ENCODE measurements around the gene BTC.
"Not testable (repeated sequence)": the region's sequence is repeated elsewhere in the genome, so short reads cannot be mapped to it uniquely, and the experiment has no call there.

BTC gene, protein sequence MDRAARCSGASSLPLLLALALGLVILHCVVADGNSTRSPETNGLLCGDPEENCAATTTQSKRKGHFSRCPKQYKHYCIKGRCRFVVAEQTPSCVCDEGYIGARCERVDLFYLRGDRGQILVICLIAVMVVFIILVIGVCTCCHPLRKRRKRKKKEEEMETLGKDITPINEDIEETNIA

DNA sequence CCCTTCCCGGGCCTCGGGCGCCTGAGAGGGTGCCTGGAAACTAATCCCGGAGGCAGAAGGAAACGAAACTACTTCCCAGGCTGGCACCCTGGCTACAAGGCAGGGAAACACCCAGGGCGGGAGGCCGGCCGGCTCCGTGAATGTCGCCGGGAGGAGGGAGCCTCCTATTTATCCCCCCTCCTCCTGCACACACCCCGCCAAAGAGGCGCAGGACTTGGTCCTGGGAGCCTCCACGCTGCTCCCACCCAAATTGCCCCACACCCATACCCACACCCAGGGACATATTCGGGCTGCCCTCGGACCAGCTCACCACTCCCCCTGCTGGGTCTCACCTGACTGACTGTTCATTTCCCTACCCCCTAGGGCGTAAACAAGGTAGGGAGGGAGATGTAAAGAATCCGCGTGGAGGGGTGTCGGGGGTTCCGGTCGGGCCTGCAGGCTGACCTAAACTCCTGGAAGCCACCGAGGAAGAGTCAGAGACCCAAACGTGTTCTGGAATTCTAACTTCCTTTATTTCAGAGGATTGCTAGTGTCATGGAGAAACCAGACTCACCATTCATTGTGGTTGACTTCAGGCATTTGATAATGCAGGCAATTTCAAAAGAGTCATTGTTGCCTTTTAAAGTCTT is at the start of gene BTC:
BTC (minus strand) TSS at position 142 of the 629 bp plus-strand sequence. CDS start 198 bp downstream, outside the sequence.
- peak; percentile 43 for DNase-seq

DNA sequence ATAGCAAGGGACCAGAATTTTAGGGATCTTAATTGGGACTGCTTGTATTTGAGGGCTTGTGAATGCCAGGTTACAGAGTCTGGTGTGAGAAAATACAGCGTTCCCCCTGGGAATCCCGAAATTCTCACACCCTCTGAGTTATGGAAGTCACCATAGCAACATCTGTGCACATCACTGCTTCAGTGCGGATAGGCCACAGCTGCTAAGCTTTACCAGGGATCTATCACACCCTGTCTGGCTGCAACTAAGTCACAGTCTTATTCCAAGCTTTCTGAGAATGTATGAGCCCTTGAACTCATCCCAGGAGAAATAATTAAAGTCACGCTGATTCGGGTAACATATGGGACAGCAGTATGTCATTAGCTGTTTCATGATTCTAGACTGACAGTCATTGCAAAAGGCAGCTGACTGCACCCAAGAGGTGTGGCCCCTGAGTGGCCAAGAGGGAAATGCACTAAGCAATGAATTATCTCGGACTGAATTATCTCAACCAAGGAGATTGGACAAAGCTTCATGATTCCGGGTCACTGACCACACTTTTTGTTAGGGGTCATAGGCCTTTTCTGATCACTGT is 46.7 kb upstream of the BTC start:
- DNase-seq, result no peak

DNA sequence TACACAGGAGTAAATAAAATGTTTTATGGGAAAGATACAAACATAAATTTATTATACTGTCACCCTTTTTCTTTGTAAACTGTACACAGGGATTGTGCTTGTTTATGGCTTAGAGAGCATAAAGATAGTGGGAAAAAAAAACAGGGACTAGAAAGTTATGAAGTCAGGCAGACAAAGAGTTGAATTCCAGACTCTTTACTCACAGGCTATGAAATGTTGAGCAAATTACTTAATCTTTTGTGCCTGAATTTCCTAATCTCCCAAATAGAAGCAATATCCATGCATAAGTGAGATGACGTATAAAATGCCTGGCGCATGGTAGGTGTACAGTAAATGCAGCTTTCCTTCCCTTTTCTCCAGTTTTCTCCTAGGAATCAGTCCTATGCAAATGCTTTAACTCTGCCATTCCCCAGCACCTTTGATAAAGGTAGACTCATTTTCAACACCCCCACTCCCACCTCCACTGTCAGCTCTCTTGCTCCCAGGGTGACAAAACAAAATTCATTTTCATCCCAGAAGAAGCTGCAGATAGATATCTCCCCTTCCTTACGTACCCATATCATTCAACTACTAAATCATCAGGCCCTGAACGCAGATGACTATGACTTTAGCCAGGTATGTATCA is 44.5 kb upstream of the BTC start:
- no peak for DNase-seq

DNA sequence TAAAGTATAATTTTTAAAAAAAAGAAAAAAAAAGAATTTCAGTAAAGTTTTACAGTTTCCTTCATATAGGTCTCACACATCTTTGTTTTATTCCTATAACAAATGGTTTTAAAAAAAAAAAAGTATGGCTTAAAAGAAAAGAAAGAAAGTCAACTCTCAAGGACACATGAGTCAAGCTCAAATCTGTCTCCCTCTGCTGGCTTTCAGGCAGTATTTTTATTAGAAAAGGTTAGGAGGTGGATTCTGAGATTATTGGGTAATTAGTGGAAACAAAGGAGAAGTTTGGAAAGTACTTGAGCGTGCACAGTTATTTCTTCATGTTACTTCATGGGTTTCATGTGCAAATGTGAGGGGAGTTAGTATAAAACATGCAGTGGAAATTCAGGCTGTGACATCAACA is 36.6 kb upstream of the BTC start:
- DNase-seq, result no peak

DNA sequence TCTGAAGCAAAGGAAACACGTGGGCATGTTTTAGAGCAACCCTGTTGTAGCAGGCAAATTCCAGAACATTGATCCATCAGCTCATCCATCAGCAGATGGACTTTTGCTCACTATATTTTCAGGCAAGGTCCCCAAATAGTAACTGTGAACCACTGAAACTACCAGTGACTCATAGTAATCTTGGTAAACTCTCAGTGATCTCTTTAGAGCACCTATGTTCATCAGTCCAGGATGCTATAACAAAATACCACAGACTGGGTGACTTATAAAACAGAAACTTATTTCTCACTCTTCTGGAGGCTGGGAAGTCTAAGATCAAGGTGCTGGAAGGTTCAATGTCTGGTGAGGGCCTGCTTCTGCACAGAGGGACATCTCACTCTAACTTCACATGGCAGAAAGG is 28.9 kb upstream of the BTC start:
- no peak for DNase-seq

DNA sequence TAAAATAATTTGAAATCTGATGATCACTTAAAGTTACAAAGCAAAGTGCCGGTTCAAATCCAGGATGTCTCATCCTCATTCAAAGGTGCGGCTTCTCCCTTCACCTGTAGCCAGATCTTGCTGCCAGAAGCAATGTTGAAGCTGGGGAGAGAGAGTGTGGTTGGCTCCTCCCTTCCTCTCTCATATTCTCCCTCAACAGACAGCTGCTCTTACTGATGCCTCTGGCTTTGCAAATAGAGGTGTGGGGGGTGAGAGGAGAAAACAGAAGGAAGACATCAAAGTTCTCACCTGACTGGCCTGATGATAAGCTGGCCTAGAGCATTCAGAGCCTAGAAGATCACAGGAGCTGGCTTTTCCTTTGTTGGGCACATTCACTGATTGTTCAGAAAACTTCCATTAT is 28.3 kb upstream of the BTC start:
- DNase-seq, result no peak

DNA sequence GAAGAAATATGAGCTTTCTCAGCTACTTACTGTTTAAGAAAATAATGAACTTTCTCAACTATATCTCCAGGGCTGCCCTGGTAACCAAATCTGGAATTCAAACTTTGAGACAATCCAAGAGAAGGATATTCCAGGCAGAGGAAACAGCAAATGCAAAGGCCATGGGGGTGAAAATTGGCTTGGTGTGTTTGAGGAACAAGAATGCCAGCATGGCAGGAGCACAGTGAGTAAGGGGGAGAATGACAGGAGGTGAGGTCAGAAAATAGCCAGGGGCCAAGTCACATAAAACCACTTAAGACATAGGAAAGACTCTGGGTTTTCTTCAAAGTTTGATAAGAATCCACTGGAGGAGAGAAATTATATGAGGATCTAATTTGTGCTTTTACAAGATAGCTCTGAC is 27.2 kb upstream of the BTC start:
- no peak for DNase-seq

DNA sequence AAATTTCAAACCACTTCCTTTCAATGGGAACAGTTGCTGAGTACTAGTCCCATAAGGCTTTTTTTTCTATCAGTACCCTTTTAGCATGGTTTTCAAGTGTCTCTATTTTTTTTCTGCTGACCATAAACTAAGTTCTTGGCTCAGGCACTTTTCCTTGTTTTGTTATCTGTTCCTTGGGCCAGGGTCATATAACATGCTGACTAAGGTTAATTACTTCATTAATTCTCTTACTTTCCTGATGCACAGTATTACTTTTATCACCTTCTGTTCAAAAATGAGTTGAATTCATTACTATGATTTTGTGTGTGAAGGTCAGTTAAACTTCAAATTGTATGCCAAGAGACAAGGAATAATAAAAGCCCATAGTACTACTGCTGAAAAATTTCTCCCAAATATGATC is 19.7 kb upstream of the BTC start:
- DNase-seq, result no peak

DNA sequence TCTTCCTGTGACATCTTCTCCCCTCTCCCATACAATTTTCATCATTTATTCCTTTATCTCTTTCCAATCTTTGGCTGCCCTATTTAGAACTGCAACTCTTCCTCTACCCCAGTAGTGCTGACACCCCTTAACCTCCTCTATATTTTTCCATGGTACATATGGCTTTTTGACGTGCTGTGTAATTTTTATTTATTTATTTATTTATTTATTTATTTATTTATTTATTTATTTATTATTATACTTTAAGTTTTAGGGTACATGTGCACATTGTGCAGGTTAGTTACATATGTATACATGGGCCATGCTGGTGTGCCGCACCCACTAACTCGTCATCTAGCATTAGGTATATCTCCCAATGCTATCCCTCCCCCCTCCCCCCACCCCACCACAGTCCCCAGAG is 17.7 kb upstream of the BTC start:
- DNase-seq, result not testable (repeated sequence)

DNA sequence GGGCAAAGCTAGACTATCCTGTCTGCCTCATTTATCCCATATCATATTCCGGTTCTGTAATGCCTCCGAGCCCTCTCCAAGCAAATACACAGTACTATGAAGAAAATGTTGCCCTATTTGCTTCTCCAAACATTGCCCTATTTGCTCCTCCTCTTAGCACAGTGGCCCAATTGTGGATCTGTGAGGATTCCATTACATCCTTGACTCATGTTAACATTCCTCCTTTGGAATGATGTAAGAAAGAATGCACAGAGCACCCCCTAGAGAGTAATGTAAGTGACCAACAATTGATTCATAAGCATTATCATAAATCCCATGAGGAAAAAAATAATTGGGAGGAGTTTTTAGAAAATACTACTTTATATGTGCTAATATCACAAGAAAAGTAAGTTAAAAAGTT is 11.3 kb upstream of the BTC start:
- DNase-seq, result no peak

DNA sequence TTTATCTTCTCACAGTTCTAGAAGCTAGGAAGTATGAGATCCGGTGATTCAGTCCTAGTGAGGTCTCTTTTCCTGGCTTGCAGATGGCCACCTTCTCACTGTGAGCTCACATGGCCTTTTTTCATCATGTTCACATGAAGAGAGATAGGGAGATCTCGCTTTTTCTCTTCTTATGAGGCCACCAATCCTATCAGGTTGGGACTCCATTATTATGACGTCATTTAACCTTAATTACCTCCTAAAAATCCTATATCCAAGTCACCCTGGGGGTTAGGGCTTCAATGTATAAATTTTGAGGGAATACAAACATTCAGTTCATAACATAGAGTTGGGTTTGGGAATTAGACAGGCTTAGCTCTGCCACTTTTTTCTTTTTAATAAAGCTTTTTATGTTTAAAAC is 6.0 kb upstream of the BTC start:
- no peak for DNase-seq

DNA sequence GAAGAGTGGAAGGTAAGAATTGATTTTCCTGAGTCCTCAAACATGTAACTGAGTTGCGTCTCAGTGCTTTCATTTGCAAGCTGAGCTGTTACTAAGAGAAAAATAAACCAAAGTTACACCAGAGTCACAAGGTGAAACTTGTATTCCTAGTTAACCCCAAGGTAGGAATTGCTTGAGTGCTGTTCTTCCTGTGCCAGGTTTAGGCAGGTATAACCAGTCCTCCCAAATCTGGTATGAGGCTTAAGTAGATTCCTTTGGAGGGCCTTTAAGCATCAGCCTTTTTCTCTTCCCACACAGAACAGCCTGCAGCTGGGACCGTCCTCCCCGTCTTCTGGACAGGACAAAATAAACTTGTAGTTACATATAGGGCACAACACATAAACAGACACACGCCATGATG is 2.3 kb upstream of the BTC start:
- no peak for DNase-seq

DNA sequence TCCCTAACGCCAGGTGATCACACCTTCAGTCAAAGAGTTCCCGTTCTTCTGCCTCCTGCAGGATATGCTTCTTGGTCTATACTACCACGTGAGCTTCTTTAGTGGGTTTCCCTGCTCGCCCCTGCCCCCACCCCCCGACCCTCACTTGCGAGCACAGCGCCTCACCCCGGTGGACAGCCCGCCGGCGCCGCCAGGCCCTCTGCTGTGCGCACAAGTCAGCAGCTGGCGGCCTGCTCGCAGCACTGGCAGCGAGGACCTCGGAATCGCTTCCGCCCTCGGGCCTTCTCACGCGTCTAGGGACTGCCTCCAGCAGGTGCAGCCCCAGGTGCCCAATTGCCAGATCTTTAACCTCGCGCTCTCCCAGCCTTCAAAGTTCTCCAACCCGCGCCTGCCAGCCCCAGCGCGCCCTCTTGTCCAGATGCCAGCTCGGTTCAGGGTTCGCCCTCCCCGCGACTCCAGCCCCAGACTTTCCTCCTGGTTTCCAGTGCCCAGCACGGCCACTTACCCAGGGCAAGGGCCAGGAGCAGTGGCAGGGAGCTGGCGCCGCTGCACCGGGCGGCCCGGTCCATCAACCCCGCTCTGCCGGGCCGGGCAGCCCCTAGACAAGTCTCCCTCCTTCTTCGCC is 454 bp downstream of the BTC start:
- peak; percentile 27 for DNase-seq

DNA sequence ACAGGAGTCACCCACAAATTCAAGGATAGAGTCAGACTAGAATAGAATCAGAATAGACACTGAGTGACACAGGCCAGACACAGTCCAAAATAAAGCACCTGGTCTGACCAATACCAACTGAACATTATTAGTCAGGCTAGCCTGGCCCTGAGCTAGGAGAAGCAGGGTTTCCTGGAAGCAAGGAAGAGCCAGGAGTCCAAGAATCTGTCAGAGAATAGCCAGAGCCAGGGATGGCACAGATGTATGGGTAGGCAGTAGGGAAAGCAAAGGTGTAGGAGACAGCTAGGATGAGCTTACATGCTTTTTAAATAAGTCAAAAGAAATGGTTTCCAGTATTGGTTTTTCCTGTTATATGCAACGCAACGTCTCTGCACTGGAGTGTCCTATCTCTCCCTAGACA is 3.7 kb downstream of the BTC start:
- DNase-seq, result no peak

DNA sequence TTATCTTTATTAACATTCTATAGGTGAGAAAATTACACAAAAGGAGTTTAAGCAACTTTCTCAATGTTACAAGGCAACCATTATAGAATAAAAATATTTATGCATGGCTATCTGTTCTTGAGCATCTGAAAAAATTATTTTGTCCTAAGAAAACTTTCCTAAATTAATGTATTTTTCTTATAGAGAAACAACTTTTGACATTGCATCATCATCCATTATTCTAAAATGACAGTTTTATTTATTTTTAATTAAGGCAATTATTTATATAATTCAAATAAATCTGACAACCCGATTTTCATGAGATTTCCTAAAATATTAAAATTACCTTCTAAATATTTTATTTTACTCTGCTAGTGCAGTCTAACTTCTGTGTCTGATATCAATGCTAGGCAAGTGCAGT is 4.8 kb downstream of the BTC start:
- no peak for DNase-seq

DNA sequence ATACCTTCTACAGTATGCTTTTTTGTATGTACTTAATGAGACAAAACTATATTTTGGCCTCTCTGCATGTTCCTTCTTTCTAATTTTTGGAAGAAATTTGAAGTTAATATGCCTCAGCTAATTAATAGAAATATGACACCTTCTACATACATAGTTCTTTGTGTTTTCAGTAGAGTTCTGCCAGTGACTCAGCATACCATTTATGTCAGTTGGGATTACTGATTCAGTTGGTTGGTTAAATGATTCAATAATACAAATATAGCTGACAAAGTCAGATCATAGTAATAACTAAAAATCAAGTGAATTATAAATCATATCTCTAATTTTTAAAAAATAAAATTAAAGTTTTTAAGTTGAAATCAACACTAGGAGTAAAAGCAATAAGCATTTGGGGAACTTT is 16.8 kb downstream of the BTC start:
- DNase-seq, result no peak

DNA sequence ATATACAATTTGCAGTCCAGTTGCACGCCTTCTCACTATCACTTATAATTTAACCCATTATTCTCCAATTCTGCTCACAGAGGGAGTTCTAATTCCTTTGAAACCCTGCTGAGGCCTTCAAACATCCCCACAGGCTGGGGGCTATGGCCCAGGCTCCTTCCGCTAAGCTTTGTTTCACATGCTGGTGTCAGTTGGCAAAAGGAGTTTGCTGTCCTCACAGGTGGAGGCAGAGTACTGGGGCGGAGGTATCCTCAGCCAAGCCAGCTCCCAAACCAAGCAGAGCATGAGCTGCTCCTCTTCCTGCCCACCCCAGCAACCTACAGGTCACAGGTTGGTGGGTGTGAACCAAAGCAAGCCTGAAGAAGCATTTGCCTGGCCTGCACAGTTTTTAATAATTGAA is 21.5 kb downstream of the BTC start:
- DNase-seq, result no peak

DNA sequence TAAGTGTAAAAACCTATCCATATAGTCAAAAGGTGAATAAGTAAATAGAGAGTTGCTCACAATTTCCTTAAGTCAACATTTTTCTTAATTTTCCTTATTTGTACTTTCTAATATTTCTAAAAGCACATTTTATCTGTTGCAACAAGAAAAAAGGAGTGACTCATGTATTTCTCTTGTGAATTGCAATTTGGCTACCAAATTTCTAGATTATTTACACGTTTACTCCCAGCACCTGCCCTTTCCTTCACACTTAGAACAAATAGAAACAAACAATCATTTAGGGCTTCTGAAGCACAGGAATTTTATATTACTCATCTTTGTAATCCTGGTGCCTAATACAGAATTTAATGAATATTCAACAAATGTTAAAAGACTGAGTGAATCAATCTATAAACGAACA is 22.2 kb downstream of the BTC start:
- no peak for DNase-seq

DNA sequence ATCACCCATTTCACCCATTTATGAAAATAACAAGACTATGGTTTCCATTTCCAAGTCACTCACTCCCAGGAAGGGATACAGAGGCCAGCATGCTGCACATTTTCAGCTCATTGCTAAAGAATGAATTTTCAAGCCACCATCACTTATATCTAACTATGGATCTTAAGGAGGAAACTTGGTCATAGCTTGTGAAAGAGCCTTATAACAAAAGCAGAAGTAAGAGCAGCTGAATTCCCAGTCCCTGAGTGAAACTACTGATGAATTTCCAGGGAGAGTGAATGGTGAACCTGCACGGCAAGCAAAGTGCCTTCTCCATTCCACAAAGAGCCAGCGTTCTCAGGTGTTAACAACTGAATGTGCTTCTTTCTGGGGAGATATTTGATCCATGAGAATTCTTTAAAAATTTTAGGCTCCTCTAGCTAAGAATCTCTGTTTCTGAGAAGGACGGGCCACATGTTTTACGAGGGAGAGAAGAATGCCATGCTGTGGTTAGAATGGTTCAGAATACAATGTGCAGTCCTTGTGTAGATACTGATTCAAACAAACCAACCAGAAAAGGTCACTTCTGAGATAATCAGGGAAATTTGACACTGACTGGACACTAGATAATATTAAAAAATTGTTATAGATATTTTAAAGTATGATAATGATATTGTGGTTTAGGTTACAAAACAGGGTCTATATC is 24.0 kb downstream of the BTC start:
- DNase-seq, result no peak

DNA sequence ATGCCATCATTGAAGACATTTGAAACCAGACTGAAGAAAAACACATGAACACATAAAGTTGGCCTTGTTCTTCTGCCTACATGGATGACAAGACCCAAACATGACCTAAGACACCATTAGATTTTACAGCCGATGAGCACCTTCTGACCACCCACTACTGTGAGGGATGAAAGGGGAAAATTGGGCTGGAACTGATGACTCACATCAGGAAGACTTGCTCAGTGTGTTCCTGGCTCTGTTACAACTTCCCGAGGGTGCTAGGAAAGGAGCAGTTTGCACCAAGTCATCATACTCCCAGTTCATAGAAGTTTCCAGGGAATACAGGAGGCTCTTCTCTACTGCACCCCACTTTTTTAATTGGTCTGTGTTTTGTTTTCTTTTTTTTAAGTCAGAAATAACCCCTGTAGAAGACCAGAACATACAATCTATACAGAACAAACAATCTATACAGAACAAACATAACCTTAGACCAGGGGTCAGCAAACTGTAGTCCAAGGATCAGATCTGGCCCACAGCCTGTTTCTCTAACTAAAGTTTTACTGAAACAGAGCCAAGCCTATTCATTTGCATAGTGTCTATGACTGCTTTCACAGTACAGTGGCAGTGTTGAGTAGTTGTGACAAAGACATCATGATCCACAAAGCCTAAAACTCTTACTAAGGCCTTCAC is 25.3 kb downstream of the BTC start:
- no peak for DNase-seq

DNA sequence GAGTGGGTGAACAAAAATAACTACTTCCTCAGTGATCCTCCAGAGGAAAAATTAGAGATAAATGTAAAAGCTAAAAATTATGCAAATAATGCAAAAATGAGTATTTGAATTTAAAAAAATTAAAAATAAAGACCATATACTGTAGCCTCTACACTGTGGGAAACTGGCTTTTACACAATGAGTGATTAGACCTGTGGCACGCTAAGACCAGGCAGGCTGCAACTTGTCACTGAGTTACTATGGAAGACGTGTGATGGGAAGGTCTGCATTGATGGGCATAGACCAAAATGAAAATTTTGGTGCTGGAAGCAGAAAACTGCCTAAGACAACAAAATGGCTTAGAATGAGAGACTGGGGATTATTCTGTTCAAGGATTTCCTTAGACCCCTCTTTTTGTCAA is 30.2 kb downstream of the BTC start:
- DNase-seq, result no peak

DNA sequence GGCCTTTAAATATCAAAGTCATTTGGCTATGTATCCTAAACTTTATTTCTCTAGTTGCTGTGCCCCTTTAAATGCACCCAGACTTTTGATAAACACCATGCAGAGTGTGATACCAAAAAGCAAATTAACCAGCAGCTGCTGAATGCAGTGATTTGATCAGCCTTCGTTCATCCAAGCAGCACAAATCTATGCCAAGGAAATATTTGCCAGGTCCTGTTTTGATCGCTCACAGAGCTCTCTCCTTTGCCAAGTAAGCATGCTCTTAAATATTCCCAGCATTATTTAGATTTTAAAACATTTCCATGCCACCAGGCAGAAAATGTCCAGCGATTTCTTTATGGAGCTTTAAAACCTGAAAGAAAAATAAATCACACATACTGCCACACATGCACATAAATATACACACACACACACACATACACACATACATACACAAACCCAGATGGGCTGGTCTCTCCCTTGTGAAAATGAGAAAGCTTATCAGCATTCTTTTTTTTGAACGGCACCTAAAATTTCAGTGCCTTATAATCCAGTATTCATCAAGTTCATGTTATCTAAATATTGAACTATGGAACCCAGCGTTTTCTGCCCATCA is 35.7 kb downstream of the BTC start:
- DNase-seq, result no peak
